ENCODE data around the gene IER3. TPM values are rescaled to one million over a fixed set of nuclear protein-coding genes. Genes with fewer than 3 reads are reported as not detected.

Gene IER3
- total and polyA plus RNA-seq, 2 of the 13 experiments (the other 11 are each of a cell fraction or from before 2014, with no cell fraction given), result 51.1 to 131 TPM

DNA sequence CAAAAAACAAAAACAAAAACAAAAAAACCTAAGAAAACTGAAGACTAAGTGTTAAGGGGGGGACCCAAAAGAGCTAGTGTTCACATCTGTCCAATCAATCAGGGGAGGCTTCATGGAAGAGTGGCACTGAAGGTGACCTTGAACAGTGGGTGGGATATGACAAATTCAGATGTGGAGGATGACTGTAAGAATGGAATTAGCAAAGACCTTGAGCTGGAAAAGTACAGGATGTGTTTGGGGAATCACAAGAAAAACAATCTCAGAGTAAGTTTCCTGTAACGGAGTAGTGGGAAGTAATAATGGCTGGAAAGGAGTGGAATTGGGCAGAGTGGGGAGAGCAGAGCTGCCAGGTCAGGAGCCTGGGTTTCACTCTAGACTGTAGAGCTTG, 2.9 kb upstream of the IER3 start (continued):
- TF ChIP-seq, protein P1, sequence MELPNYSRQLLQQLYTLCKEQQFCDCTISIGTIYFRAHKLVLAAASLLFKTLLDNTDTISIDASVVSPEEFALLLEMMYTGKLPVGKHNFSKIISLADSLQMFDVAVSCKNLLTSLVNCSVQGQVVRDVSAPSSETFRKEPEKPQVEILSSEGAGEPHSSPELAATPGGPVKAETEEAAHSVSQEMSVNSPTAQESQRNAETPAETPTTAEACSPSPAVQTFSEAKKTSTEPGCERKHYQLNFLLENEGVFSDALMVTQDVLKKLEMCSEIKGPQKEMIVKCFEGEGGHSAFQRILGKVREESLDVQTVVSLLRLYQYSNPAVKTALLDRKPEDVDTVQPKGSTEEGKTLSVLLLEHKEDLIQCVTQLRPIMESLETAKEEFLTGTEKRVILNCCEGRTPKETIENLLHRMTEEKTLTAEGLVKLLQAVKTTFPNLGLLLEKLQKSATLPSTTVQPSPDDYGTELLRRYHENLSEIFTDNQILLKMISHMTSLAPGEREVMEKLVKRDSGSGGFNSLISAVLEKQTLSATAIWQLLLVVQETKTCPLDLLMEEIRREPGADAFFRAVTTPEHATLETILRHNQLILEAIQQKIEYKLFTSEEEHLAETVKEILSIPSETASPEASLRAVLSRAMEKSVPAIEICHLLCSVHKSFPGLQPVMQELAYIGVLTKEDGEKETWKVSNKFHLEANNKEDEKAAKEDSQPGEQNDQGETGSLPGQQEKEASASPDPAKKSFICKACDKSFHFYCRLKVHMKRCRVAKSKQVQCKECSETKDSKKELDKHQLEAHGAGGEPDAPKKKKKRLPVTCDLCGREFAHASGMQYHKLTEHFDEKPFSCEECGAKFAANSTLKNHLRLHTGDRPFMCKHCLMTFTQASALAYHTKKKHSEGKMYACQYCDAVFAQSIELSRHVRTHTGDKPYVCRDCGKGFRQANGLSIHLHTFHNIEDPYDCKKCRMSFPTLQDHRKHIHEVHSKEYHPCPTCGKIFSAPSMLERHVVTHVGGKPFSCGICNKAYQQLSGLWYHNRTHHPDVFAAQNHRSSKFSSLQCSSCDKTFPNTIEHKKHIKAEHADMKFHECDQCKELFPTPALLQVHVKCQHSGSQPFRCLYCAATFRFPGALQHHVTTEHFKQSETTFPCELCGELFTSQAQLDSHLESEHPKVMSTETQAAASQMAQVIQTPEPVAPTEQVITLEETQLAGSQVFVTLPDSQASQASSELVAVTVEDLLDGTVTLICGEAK (IDR thresholded peaks at IDR 0.05), result no peak
- TF ChIP-seq, protein P1 (CRISPR knock-in tag; IDR thresholded peaks at IDR 0.05), result no peak
- TF ChIP-seq, protein P2, sequence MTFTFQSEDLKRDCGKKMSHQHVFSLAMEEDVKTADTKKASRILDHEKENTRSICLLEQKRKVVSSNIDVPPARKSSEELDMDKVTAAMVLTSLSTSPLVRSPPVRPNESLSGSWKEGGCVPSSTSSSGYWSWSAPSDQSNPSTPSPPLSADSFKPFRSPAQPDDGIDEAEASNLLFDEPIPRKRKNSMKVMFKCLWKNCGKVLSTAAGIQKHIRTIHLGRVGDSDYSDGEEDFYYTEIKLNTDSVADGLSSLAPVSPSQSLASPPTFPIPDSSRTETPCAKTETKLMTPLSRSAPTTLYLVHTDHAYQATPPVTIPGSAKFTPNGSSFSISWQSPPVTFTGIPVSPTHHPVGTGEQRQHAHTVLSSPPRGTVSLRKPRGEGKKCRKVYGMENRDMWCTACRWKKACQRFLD (CRISPR knock-in tag; IDR thresholded peaks at IDR 0.05; ENCODE audit: borderline replicate concordance), result no peak
- TF ChIP-seq ZNF629 (CRISPR knock-in tag; conservative IDR thresholded peaks at IDR 0.05), result no peak
- TF ChIP-seq, protein P3, sequence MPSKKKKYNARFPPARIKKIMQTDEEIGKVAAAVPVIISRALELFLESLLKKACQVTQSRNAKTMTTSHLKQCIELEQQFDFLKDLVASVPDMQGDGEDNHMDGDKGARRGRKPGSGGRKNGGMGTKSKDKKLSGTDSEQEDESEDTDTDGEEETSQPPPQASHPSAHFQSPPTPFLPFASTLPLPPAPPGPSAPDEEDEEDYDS (CRISPR knock-in tag; IDR thresholded peaks at IDR 0.05), result 0 out of 2 replicates have a peak, but pooled peaks have one; percentile 17
- no peak for TF ChIP-seq ZNF282 (IDR thresholded peaks at IDR 0.05; ENCODE audit: partially characterized antibody)
- TF ChIP-seq RCOR2 (CRISPR knock-in tag; IDR thresholded peaks at IDR 0.05), result peak; percentile 41; the same call in 1 of the 2 replicates
- TF ChIP-seq ZSCAN20 (CRISPR knock-in tag; IDR thresholded peaks at IDR 0.05; ENCODE audit: borderline replicate concordance), result no peak
- no peak for TF ChIP-seq STAT5B (CRISPR knock-in tag; IDR thresholded peaks at IDR 0.05)
- TF ChIP-seq ZSCAN12 (CRISPR knock-in tag; IDR thresholded peaks at IDR 0.05), result no peak
- TF ChIP-seq, protein P4, sequence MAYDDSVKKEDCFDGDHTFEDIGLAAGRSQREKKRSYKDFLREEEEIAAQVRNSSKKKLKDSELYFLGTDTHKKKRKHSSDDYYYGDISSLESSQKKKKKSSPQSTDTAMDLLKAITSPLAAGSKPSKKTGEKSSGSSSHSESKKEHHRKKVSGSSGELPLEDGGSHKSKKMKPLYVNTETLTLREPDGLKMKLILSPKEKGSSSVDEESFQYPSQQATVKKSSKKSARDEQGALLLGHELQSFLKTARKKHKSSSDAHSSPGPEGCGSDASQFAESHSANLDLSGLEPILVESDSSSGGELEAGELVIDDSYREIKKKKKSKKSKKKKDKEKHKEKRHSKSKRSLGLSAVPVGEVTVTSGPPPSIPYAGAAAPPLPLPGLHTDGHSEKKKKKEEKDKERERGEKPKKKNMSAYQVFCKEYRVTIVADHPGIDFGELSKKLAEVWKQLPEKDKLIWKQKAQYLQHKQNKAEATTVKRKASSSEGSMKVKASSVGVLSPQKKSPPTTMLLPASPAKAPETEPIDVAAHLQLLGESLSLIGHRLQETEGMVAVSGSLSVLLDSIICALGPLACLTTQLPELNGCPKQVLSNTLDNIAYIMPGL (CRISPR knock-in tag; IDR thresholded peaks at IDR 0.05; ENCODE audit: borderline replicate concordance in 1 of 2, low read depth in 1 of 2), result no peak
- TF ChIP-seq MTF1 (CRISPR knock-in tag; IDR thresholded peaks at IDR 0.05), result no peak
- TF ChIP-seq, protein P5, sequence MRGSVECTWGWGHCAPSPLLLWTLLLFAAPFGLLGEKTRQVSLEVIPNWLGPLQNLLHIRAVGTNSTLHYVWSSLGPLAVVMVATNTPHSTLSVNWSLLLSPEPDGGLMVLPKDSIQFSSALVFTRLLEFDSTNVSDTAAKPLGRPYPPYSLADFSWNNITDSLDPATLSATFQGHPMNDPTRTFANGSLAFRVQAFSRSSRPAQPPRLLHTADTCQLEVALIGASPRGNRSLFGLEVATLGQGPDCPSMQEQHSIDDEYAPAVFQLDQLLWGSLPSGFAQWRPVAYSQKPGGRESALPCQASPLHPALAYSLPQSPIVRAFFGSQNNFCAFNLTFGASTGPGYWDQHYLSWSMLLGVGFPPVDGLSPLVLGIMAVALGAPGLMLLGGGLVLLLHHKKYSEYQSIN (CRISPR knock-in tag; IDR thresholded peaks at IDR 0.05; ENCODE audit: borderline replicate concordance), result no peak
